Measurements from ENCODE around the gene CLGN.

CLGN gene

GRCh38 chr4:140382732-140383131, 44.7 kb downstream of the CLGN start:
- Histone ChIP-seq H3K36me3 (ENCODE audit: control insufficient read depth in 4 of 4, insufficient read depth in 4 of 4, low read length in 3 of 4) (peaks cover 2 to 15% (median 6%) of the 10 kb centered on the region in 4 experiments), H3K27me3 (replicated peaks in 2 of 5; ENCODE audit: control insufficient read depth in 4 of 5, insufficient read depth in 5 of 5, low read length in 4 of 5) (no peaks in the 10 kb centered on the region), H3K4me1 (ENCODE audit: control extremely low read depth in 1 of 4, control insufficient read depth in 4 of 4, insufficient read depth in 4 of 4, low read length in 3 of 4) (no peaks in the 10 kb centered on the region), H3K27ac (ENCODE audit: insufficient read depth in 1 of 2, low read depth in 1 of 2, low read length in 2 of 2, poor library complexity in 1 of 2, severe bottlenecking in 2 of 2) (no peak overlapping the region), H3K9me3 (ENCODE audit: control extremely low read depth in 1 of 5, control insufficient read depth in 4 of 5, insufficient read depth in 2 of 5, low read depth in 1 of 5, low read length in 4 of 5) (no peaks in the 10 kb centered on the region), H3K4me3 (ENCODE audit: control insufficient read depth in 1 of 7, extremely low read depth in 1 of 7, insufficient read depth in 4 of 7, low read depth in 2 of 7, low read length in 6 of 7) (no peak overlapping the region)
- POLR2A ChIA-PET = interaction anchor here (0.6 kb wide), 1 partner anchor 20 kb away, joined by 6 read pairs; no protein-coding TSS in a partner anchor
- DNase-seq = no peak
- CTCF ChIA-PET = interaction anchor here (0.7 to 2.1 kb wide), 5 partner anchors 9 to 23 kb away, joined by 3 to 5 read pairs (median 3); partner anchors contain the start of gene SCOC

- Histone ChIP-seq H3K4me3 (ENCODE audit: control insufficient read depth in 1 of 7, extremely low read depth in 1 of 7, insufficient read depth in 4 of 7, low read depth in 2 of 7, low read length in 6 of 7) (peak overlapping the region; percentile 82 to 100 (median 99)), H3K36me3 (ENCODE audit: control insufficient read depth in 4 of 4, insufficient read depth in 4 of 4, low read length in 3 of 4) (peaks cover 0 to 3% (median 0%) of the 10 kb centered on the region in 4 experiments), H3K4me1 (ENCODE audit: control extremely low read depth in 1 of 4, control insufficient read depth in 4 of 4, insufficient read depth in 4 of 4, low read length in 3 of 4) (peaks cover 3 to 29% (median 16%) of the 10 kb centered on the region in 4 experiments), H3K27ac (ENCODE audit: insufficient read depth in 1 of 2, low read depth in 1 of 2, low read length in 2 of 2, poor library complexity in 1 of 2, severe bottlenecking in 2 of 2) (peak overlapping the region; percentile 81 to 92), H3K27me3 (replicated peaks in 2 of 5; ENCODE audit: control insufficient read depth in 4 of 5, insufficient read depth in 5 of 5, low read length in 4 of 5) (no peaks in the 10 kb centered on the region), H3K9me3 (ENCODE audit: control extremely low read depth in 1 of 5, control insufficient read depth in 4 of 5, insufficient read depth in 2 of 5, low read depth in 1 of 5, low read length in 4 of 5) (no peaks in the 10 kb centered on the region)
- ChIA-PET CTCF (interaction anchor here (1.2 to 3.9 kb wide), 5 partner anchors 9 to 53 kb away, joined by 3 to 35 read pairs (median 4); partner anchors contain the start of gene CLGN), POLR2A (no interaction called here)
- 8% methylated on average over 7 of the region's 8 CpGs for WGBS (ENCODE audit: insufficient coverage)
- peak in 2 of 3 donors; percentile 1 to 16 for DNase-seq
These were observed 53.3 kb downstream of the CLGN start for GRCh38 chr4:140374130-140374477.

- Histone ChIP-seq H3K4me1 (ENCODE audit: control extremely low read depth in 1 of 4, control insufficient read depth in 4 of 4, insufficient read depth in 4 of 4, low read length in 3 of 4) (peaks cover 3 to 29% (median 16%) of the 10 kb centered on the region in 4 experiments), H3K4me3 (ENCODE audit: control insufficient read depth in 1 of 7, extremely low read depth in 1 of 7, insufficient read depth in 4 of 7, low read depth in 2 of 7, low read length in 6 of 7) (peak within 1 kb of the TSS; percentile 82 to 100 (median 99)), H3K9me3 (ENCODE audit: control extremely low read depth in 1 of 5, control insufficient read depth in 4 of 5, insufficient read depth in 2 of 5, low read depth in 1 of 5, low read length in 4 of 5) (no peaks in the 10 kb centered on the region), H3K36me3 (ENCODE audit: control insufficient read depth in 4 of 4, insufficient read depth in 4 of 4, low read length in 3 of 4) (no peaks in the 10 kb centered on the region), H3K27me3 (replicated peaks in 2 of 5; ENCODE audit: control insufficient read depth in 4 of 5, insufficient read depth in 5 of 5, low read length in 4 of 5) (no peaks in the 10 kb centered on the region), H3K27ac (ENCODE audit: insufficient read depth in 1 of 2, low read depth in 1 of 2, low read length in 2 of 2, poor library complexity in 1 of 2, severe bottlenecking in 2 of 2) (peak within 1 kb of the TSS; percentile 81 to 92)
- DNase-seq = peak; percentile 98 to 99 (median 99)
- WGBS (ENCODE audit: insufficient coverage) = under 1% methylated on average over 54 of the region's 63 CpGs
- CTCF ChIA-PET = interaction anchor here (0.6 to 3.9 kb wide), 13 partner anchors 9 to 54 kb away, joined by 3 to 35 read pairs (median 3); partner anchors contain the start of gene CLGN
- POLR2A ChIA-PET = interaction anchor here (1.0 kb wide), 1 partner anchor 20 kb away, joined by 3 read pairs; no protein-coding TSS in a partner anchor
These were observed 53.9 kb downstream of the CLGN start, which contains the start of gene SCOC for GRCh38 chr4:140373328-140374129. SCOC (plus strand) TSS chr4:140373646; CDS start chr4:140379171, 5,525 bp downstream.

GRCh38 chr4:140372751-140373327, 54.6 kb downstream of the CLGN start:
- peak; percentile 51 to 77 (median 72) for DNase-seq
- Histone ChIP-seq H3K4me3 (ENCODE audit: control insufficient read depth in 1 of 7, extremely low read depth in 1 of 7, insufficient read depth in 4 of 7, low read depth in 2 of 7, low read length in 6 of 7) (peak overlapping the region; percentile 82 to 100 (median 99)), H3K27ac (ENCODE audit: insufficient read depth in 1 of 2, low read depth in 1 of 2, low read length in 2 of 2, poor library complexity in 1 of 2, severe bottlenecking in 2 of 2) (peak overlapping the region; percentile 81 to 92), H3K36me3 (ENCODE audit: control insufficient read depth in 4 of 4, insufficient read depth in 4 of 4, low read length in 3 of 4) (no peaks in the 10 kb centered on the region), H3K4me1 (ENCODE audit: control extremely low read depth in 1 of 4, control insufficient read depth in 4 of 4, insufficient read depth in 4 of 4, low read length in 3 of 4) (peaks cover 3 to 29% (median 16%) of the 10 kb centered on the region in 4 experiments), H3K27me3 (replicated peaks in 2 of 5; ENCODE audit: control insufficient read depth in 4 of 5, insufficient read depth in 5 of 5, low read length in 4 of 5) (no peaks in the 10 kb centered on the region), H3K9me3 (ENCODE audit: control extremely low read depth in 1 of 5, control insufficient read depth in 4 of 5, insufficient read depth in 2 of 5, low read depth in 1 of 5, low read length in 4 of 5) (no peaks in the 10 kb centered on the region)
- CTCF ChIA-PET = interaction anchor here (0.6 to 3.9 kb wide), 12 partner anchors 9 to 46 kb away, joined by 3 to 35 read pairs (median 4); no protein-coding TSS in a partner anchor
- whole genome bisulfite sequencing (ENCODE audit: insufficient coverage) = under 1% methylated on average over 18 of the region's 21 CpGs
- POLR2A ChIA-PET = interaction anchor here (0.6 to 1.0 kb wide), 2 partner anchors 19 to 559 kb away, joined by 3 read pairs; no protein-coding TSS in a partner anchor

GRCh38 chr4:140368686-140369085, 58.8 kb downstream of the CLGN start:
- Histone ChIP-seq H3K4me3 (ENCODE audit: control insufficient read depth in 1 of 7, extremely low read depth in 1 of 7, insufficient read depth in 4 of 7, low read depth in 2 of 7, low read length in 6 of 7) (no peak overlapping the region), H3K9me3 (ENCODE audit: control extremely low read depth in 1 of 5, control insufficient read depth in 4 of 5, insufficient read depth in 2 of 5, low read depth in 1 of 5, low read length in 4 of 5) (no peaks in the 10 kb centered on the region), H3K27ac (ENCODE audit: insufficient read depth in 1 of 2, low read depth in 1 of 2, low read length in 2 of 2, poor library complexity in 1 of 2, severe bottlenecking in 2 of 2) (no peak overlapping the region), H3K27me3 (replicated peaks in 2 of 5; ENCODE audit: control insufficient read depth in 4 of 5, insufficient read depth in 5 of 5, low read length in 4 of 5) (no peaks in the 10 kb centered on the region), H3K4me1 (ENCODE audit: control extremely low read depth in 1 of 4, control insufficient read depth in 4 of 4, insufficient read depth in 4 of 4, low read length in 3 of 4) (peaks cover 0 to 11% (median 8%) of the 10 kb centered on the region in 4 experiments), H3K36me3 (ENCODE audit: control insufficient read depth in 4 of 4, insufficient read depth in 4 of 4, low read length in 3 of 4) (no peaks in the 10 kb centered on the region)
- POLR2A ChIA-PET = no interaction called here
- no peak for DNase-seq
- CTCF ChIA-PET = interaction anchor here (0.6 to 3.0 kb wide), 8 partner anchors 9 to 614 kb away, joined by 3 to 24 read pairs (median 4); partner anchors contain the start of gene CLGN
- WGBS (ENCODE audit: insufficient coverage) = 78% methylated on average over 3 of the region's 3 CpGs

- peaks cover 0 to 10% (median 8%) of the 10 kb centered on the region in 4 experiments for H3K4me1 ChIP-seq (ENCODE audit: control extremely low read depth in 1 of 4, control insufficient read depth in 4 of 4, insufficient read depth in 4 of 4, low read length in 3 of 4)
- CTCF ChIA-PET = interaction anchor here (0.8 to 3.0 kb wide), 3 partner anchors 8 to 268 kb away, joined by 3 to 24 read pairs (median 3); no protein-coding TSS in a partner anchor
- H3K9me3 ChIP-seq (ENCODE audit: control extremely low read depth in 1 of 5, control insufficient read depth in 4 of 5, insufficient read depth in 2 of 5, low read depth in 1 of 5, low read length in 4 of 5) = no peaks in the 10 kb centered on the region
- 100% methylated on average over 2 of the region's 2 CpGs for WGBS (ENCODE audit: insufficient coverage)
- POLR2A ChIA-PET = no interaction called here
- H3K27ac ChIP-seq (ENCODE audit: insufficient read depth in 1 of 2, low read depth in 1 of 2, low read length in 2 of 2, poor library complexity in 1 of 2, severe bottlenecking in 2 of 2) = no peak overlapping the region
- H3K36me3 ChIP-seq (ENCODE audit: control insufficient read depth in 4 of 4, insufficient read depth in 4 of 4, low read length in 3 of 4) = no peaks in the 10 kb centered on the region
- no peak for DNase-seq
- no peaks in the 10 kb centered on the region for H3K27me3 ChIP-seq (replicated peaks in 2 of 5; ENCODE audit: control insufficient read depth in 4 of 5, insufficient read depth in 5 of 5, low read length in 4 of 5)
- no peak overlapping the region for H3K4me3 ChIP-seq (ENCODE audit: control insufficient read depth in 1 of 7, extremely low read depth in 1 of 7, insufficient read depth in 4 of 7, low read depth in 2 of 7, low read length in 6 of 7)
These were observed 59.7 kb downstream of the CLGN start for GRCh38 chr4:140367738-140368137.
